GM10248 (cell line): ENCODE measurements around the gene TEKT3.

Experiments used
- CTCF ChIA-PET: fragments of 300-600 bp; sonication (Branson Sonifier 250); formaldehyde crosslinking; extraction: SDS; loops from one replicate; lab custom pipeline; 2021; ENCODE audit warnings: antibody characterized with exemption; lab: Yijun Ruan, JAX
- POLR2A ChIA-PET: fragments of 350-650 bp; sonication (Branson Sonifier 250); formaldehyde crosslinking; extraction: SDS; loops from one replicate; lab custom pipeline; 2020; ENCODE audit warnings: antibody characterized with exemption; lab: Yijun Ruan, JAX
- DNase-seq: peaks from one replicate; pipeline ENCODE4 v3.0.0; 2012; ENCODE audit errors: extremely low spot score
- TF ChIP-seq, protein P1 (sequence below): IDR thresholded peaks from 2 replicates; pipeline ENCODE4 v1.5.1; 2012; ENCODE audit warnings: mild to moderate bottlenecking, low read depth; ENCODE audit errors: extremely low read depth, missing control alignments, control extremely low read depth

The TEKT3 gene

DNA sequence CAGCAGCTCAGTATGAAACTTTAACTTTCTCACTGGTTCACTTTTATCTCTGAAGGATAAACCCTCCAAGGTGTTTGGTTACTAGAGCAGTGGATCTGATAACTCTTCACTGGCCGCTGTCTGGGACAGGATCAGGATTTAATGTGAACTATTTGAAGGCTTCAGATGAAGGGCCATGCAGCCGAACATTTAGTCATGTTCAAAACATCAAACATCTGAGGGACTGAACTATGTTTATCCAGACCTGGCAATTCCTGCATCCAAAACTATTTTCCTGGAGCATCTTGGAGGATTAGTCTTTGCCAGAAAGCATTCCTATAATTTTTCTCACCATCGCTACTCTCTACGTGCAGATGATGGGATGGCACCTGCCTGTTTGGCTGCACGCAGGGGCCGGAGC, 55.9 kb downstream of the TEKT3 start:
- POLR2A ChIA-PET, result no interaction called here
- TF ChIP-seq, protein P1, sequence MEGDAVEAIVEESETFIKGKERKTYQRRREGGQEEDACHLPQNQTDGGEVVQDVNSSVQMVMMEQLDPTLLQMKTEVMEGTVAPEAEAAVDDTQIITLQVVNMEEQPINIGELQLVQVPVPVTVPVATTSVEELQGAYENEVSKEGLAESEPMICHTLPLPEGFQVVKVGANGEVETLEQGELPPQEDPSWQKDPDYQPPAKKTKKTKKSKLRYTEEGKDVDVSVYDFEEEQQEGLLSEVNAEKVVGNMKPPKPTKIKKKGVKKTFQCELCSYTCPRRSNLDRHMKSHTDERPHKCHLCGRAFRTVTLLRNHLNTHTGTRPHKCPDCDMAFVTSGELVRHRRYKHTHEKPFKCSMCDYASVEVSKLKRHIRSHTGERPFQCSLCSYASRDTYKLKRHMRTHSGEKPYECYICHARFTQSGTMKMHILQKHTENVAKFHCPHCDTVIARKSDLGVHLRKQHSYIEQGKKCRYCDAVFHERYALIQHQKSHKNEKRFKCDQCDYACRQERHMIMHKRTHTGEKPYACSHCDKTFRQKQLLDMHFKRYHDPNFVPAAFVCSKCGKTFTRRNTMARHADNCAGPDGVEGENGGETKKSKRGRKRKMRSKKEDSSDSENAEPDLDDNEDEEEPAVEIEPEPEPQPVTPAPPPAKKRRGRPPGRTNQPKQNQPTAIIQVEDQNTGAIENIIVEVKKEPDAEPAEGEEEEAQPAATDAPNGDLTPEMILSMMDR, result no peak
- CTCF ChIA-PET, result no interaction called here
- no peak for DNase-seq

DNA sequence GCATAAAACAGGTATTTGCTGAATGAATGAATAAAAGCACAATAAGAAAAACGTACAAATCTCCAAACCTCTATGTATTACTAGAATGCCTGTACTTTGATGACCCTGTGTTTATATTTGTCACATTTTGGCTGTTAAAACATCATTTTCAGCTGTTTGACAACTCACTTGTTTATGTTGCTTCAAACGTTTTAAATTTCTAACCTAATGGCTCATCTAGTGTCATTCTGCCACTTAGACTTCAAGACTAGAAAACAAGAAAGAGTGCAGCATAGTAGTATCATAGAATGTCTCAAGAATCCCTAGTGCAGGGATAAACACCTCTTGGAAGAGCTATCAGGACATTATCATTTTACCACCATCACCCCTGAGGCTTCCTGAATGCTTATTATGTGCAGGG, 56.9 kb downstream of the TEKT3 start:
- ChIA-PET CTCF (interaction anchor here (1.2 kb wide), 1 partner anchor 218 kb away, joined by 3 read pairs; no protein-coding TSS in a partner anchor), POLR2A (no interaction called here)
- TF ChIP-seq, protein P1, result no peak
- no peak for DNase-seq

DNA sequence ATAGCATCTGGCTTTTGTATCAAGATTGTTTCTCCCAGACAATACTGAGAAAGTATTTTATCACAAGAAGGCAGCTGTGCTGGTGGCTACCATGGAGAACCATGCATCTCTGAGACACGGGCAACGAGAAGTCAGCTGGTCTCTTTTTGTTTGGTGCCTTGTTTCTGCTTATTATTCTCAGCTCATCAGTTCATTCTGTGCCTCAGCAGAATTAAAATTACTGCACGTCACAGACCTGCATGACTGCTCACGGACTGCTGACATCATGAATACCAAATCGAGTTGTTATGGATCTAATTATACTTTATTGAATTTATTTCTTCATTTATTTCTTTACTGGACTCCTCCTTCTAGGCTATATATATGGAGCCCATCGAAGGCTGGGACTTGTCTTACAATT, 57.3 kb downstream of the TEKT3 start:
- DNase-seq, result no peak
- POLR2A ChIA-PET, result no interaction called here
- TF ChIP-seq, protein P1, result no peak
- CTCF ChIA-PET, result interaction anchor here (1.2 kb wide), 1 partner anchor 219 kb away, joined by 3 read pairs; no protein-coding TSS in a partner anchor

DNA sequence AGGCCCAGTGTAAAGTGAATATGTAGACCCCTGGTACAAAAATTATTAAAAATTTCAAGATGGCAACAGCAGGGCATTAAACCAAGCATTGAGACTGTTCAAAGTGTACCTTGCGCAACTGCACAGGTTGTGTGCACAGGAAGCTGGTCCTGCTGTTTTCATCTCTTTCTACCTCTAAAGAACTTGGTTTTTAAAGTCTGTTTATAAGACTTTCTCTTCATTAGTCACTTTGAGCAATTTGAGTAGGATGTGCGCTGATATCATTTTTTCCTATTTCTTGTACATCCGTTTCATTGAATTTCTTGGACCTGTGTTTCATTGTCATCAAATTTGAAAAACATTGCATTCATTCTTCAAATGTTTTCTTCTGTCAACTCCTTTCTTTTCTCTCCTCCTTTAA, 59.5 kb downstream of the TEKT3 start:
- CTCF ChIA-PET, result interaction anchor here (1.1 kb wide), 1 partner anchor 11 kb away, joined by 3 read pairs; no protein-coding TSS in a partner anchor
- POLR2A ChIA-PET, result no interaction called here
- TF ChIP-seq, protein P1, result no peak
- DNase-seq, result no peak

DNA sequence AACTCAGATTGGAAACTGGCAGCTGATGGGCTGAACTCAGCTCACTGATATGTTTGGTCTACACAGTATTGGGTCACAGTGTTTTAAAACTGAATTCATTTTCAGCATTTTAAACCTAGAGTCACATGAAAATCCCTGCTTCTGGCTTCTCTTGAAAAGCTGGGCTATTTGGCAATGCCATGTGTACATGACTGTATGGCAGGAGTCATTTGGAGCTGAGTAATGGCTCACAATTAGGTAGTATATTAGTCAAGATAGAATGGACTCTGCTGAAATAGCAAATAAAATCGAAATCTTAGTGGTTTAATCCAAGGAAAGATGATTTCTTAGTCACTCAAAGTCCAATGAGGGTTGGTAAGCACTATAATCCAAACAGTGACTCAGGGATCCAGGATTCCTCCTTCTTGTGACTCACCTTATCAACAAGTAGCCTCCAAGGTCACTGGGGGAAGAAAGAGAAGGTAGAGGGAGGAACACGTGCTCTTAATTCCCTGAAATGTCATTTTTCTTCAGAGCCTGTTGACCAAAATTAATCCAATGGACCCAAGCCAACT, 62.4 kb downstream of the TEKT3 start:
- POLR2A ChIA-PET, result no interaction called here
- DNase-seq, result no peak
- TF ChIP-seq, protein P1, result no peak
- CTCF ChIA-PET, result interaction anchor here (1.0 kb wide), 1 partner anchor 224 kb away, joined by 3 read pairs; no protein-coding TSS in a partner anchor

DNA sequence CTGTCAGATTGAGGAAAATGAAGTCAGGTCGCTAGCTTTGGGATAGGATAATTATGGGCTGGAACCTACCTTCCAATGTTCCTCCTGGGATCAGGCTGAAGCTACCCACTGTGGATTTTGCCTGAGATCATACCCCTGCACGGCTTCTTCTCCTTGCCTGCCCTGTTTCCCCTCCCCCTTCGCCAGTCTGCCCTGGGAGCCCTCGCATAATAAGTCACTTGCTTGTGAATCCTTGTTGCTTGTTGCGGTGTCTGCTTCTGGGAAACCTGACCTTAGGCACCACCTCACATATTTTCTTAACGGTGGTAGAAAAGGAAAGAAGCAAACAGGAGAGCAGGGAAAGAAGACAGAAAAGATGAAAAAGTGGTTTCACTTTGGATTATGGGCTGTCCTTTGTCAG, 63.0 kb downstream of the TEKT3 start:
- ChIA-PET CTCF (interaction anchor here (1.0 to 1.3 kb wide), 2 partner anchors 20 to 225 kb away, joined by 3 read pairs; no protein-coding TSS in a partner anchor), POLR2A (no interaction called here)
- no peak for DNase-seq
- TF ChIP-seq, protein P1, result no peak
